Kidney (tissue), 14 donors: ENCODE measurements around the gene NUDT4. TPM values are rescaled to one million over a fixed set of nuclear protein-coding genes. Genes with fewer than 3 reads are reported as not detected.

Experiments
- DNase-seq, 5 donors: peaks; one replicate each; pipeline ENCODE4 v3.0.0-alpha.2; 2013 to 2020
- FAIRE-seq: peaks from 2 replicates; lab custom pipeline; 2012; peaks lifted over from hg19 to GRCh38; lab: Jason Lieb, UNC
- H3K27ac ChIP-seq, 2 donors: one replicate each; pipeline ENCODE4 v1.7.0; 2013; ENCODE audit warnings: low read depth in 2 of 2, low read length in 2 of 2, inconsistent platforms in 1 of 2
- H3K27me3 ChIP-seq: one replicate; pipeline ENCODE4 v1.7.1; 2013; ENCODE audit warnings: low read length, inconsistent platforms; ENCODE audit not compliant: control insufficient read depth, insufficient read depth
- H3K36me3 ChIP-seq, 3 donors: one replicate each; pipeline versions ENCODE4 v1.7.0 to v1.7.1; 2013; ENCODE audit warnings: low read length in 3 of 3, control low read depth in 1 of 3, inconsistent platforms in 1 of 3; ENCODE audit not compliant: insufficient read depth in 3 of 3, control insufficient read depth in 2 of 3
- H3K4me1 ChIP-seq, 3 donors: one replicate each; pipeline versions ENCODE4 v1.7.0 to v1.7.1; 2013; ENCODE audit warnings: low read length in 3 of 3, inconsistent platforms in 1 of 3, low read depth in 1 of 3; ENCODE audit not compliant: control insufficient read depth in 2 of 3, insufficient read depth in 2 of 3
- H3K4me3 ChIP-seq, 3 donors: one replicate each; pipeline versions ENCODE4 v1.7.0 to v1.8.1; 2013; ENCODE audit warnings: low read length in 3 of 3, control low read depth in 1 of 3, inconsistent platforms in 1 of 3
- H3K9ac ChIP-seq, 3 donors: one replicate each; pipeline versions ENCODE4 v1.7.0 to v1.7.1; 2013; ENCODE audit warnings: low read length in 3 of 3, control low read depth in 1 of 3, inconsistent platforms in 1 of 3
- H3K9me3 ChIP-seq, 3 donors: one replicate each; pipeline versions ENCODE4 v1.7.0 to v1.7.1; 2013; ENCODE audit warnings: low read length in 3 of 3, control low read depth in 1 of 3, inconsistent platforms in 1 of 3; ENCODE audit not compliant: control insufficient read depth in 2 of 3, insufficient read depth in 1 of 3
- CTCF ChIP-seq: IDR thresholded peaks from 3 replicates; pipeline ENCODE4 v1.5.1; 2012; ENCODE audit warnings: mild to moderate bottlenecking, moderate library complexity, borderline replicate concordance; ENCODE audit not compliant: insufficient read depth; ENCODE audit errors: extremely low read depth
- intact Hi-C: fragments of 100-400 bp; cut with DNase I; formaldehyde crosslinking; loops from one replicate; pipeline ENCODE4 v1.11.1; 2022
- polyA plus RNA-seq: library from polyadenylated mRNA; stranded (reverse); fragments of 350-450 nt; fragmentation: Illumina TruSeq; extraction: RNeasy Lipid Tissue Mini Kit (QIAGEN cat#74804); gene quantifications from one replicate; pipeline ENCODE4 v1.2.3, GENCODE V29; 2014; ENCODE audit warnings: low read depth, low replicate concordance; ENCODE audit not compliant: insufficient read depth
- total RNA-seq: library from RNA; stranded (reverse); fragmentation: NEBNext Ultra II Directional; extraction: Animal tissue kit (Norgen Biotek cat#: 25700); gene quantifications from one replicate; pipeline ENCODE4 v1.2.1, GENCODE V29; 2021
- donor health status: control.
- donor health status: control.
- donor health status: control.
- donor health status: control.
- donor health status: control.
- donor health status: DM: yes; HTN: yes; CAD: no.
- donor health status: Normal renal cell carcinoma (clear cell type).

The NUDT4 gene
- total and polyA plus RNA-seq, 2 donors from 2014 or later: 104 to 127 TPM

GRCh38 chr12:93335603-93336162, 42.0 kb upstream of the NUDT4 start:
- no peaks in the 10 kb centered on the region for H3K36me3 ChIP-seq
- no peaks in the 10 kb centered on the region for H3K9me3 ChIP-seq
- intact Hi-C loops: no loop called here
- no peak overlapping the region for H3K4me3 ChIP-seq
- no peak overlapping the region for H3K9ac ChIP-seq
- H3K4me1 ChIP-seq: no peaks in the 10 kb centered on the region
- no peak for TF ChIP-seq CTCF
- H3K27ac ChIP-seq: no peak overlapping the region
- FAIRE-seq (no peak), DNase-seq (no peak)
- no peaks in the 10 kb centered on the region for H3K27me3 ChIP-seq

GRCh38 chr12:93336291-93336741, 41.4 kb upstream of the NUDT4 start:
- H3K9me3 ChIP-seq: no peaks in the 10 kb centered on the region
- no peak for FAIRE-seq
- H3K4me3 ChIP-seq: no peak overlapping the region
- no peaks in the 10 kb centered on the region for H3K36me3 ChIP-seq
- H3K27ac ChIP-seq: no peak overlapping the region
- no peaks in the 10 kb centered on the region for H3K27me3 ChIP-seq
- TF ChIP-seq CTCF: no peak
- H3K4me1 ChIP-seq: no peaks in the 10 kb centered on the region
- intact Hi-C loops: no loop called here
- no peak overlapping the region for H3K9ac ChIP-seq
- peak in 3 of 5 donors; percentile 23 to 52 (median 36) for DNase-seq

- no peak overlapping the region for H3K4me3 ChIP-seq
- no peak overlapping the region for H3K27ac ChIP-seq
- FAIRE-seq (no peak), DNase-seq (no peak)
- H3K4me1 ChIP-seq: no peaks in the 10 kb centered on the region
- H3K9me3 ChIP-seq: no peaks in the 10 kb centered on the region
- no peaks in the 10 kb centered on the region for H3K27me3 ChIP-seq
- intact Hi-C loops: no loop called here
- no peak overlapping the region for H3K9ac ChIP-seq
- H3K36me3 ChIP-seq: no peaks in the 10 kb centered on the region
- no peak for TF ChIP-seq CTCF
Measured at GRCh38 chr12:93338598-93338997, 39.1 kb upstream of the NUDT4 start.

- H3K9ac ChIP-seq: no peak overlapping the region
- H3K36me3 ChIP-seq: no peaks in the 10 kb centered on the region
- FAIRE-seq: no peak
- intact Hi-C loops: no loop called here
- no peaks in the 10 kb centered on the region for H3K4me1 ChIP-seq
- H3K27ac ChIP-seq: no peak overlapping the region
- no peak for TF ChIP-seq CTCF
- H3K4me3 ChIP-seq: no peak overlapping the region
- DNase-seq: no peak
- no peaks in the 10 kb centered on the region for H3K9me3 ChIP-seq
- H3K27me3 ChIP-seq: no peaks in the 10 kb centered on the region
Measured at GRCh38 chr12:93339695-93340094, 38.0 kb upstream of the NUDT4 start.
